Natural killer cell (primary cell): ENCODE measurements around the gene ANKRD13A. TPM values are rescaled to one million over a fixed set of nuclear protein-coding genes. Genes with fewer than 3 reads are reported as not detected.

Experiments
- ATAC-seq, 3 donors: fragments of 150-1000 bp in 2 of 3; fragments of 200-7000 bp in 1 of 3; cut with Tn5 transposase; 1 replicate in 1 of 3; 2 replicates in 2 of 3; pipeline ENCODE4 v1.10.0; 2021; ENCODE audit warnings: mild to moderate bottlenecking in 2 of 3, moderate library complexity in 2 of 3
- DNase-seq, 2 donors: peaks; one replicate each; pipeline versions ENCODE4 v3.0.0 to v3.0.0-alpha.2; 2013 to 2021; ENCODE audit warnings: mixed read lengths in 1 of 2
- H3K27ac ChIP-seq: one replicate; pipeline ENCODE4 v1.5.1; 2013; ENCODE audit warnings: mild to moderate bottlenecking, low read length
- H3K27me3 ChIP-seq: one replicate; pipeline ENCODE4 v1.6.1; 2013; ENCODE audit warnings: low read length; ENCODE audit not compliant: control insufficient read depth, insufficient read depth
- H3K36me3 ChIP-seq: one replicate; pipeline ENCODE4 v1.6.1; 2013; ENCODE audit warnings: low read length; ENCODE audit not compliant: control insufficient read depth, insufficient read depth
- H3K4me1 ChIP-seq: one replicate; pipeline ENCODE4 v1.6.1; 2013; ENCODE audit warnings: low read length; ENCODE audit not compliant: control insufficient read depth, insufficient read depth
- H3K4me3 ChIP-seq: one replicate; pipeline ENCODE4 v1.5.1; 2013; ENCODE audit warnings: low read length
- H3K9me3 ChIP-seq: one replicate; pipeline ENCODE4 v1.6.1; 2013; ENCODE audit warnings: low read length; ENCODE audit not compliant: control insufficient read depth, insufficient read depth
- H3K27ac Mint-ChIP-seq, 2 donors: one replicate each; pipeline ENCODE4 v1.8.0; 2022; ENCODE audit warnings: mild to moderate bottlenecking in 2 of 2, mixed read lengths in 2 of 2, moderate library complexity in 1 of 2
- H3K27me3 Mint-ChIP-seq, 2 donors: one replicate each; pipeline ENCODE4 v1.8.0; 2022; ENCODE audit warnings: low read depth in 2 of 2, mixed read lengths in 2 of 2
- H3K36me3 Mint-ChIP-seq: one replicate; pipeline ENCODE4 v1.8.0; 2022; ENCODE audit warnings: mixed read lengths
- H3K4me1 Mint-ChIP-seq, 2 donors: one replicate each; pipeline ENCODE4 v1.8.0; 2022; ENCODE audit warnings: mixed read lengths in 2 of 2
- H3K4me3 Mint-ChIP-seq: one replicate; pipeline ENCODE4 v1.8.0; 2022; ENCODE audit warnings: mild to moderate bottlenecking, moderate library complexity, mixed read lengths
- H3K9me3 Mint-ChIP-seq, 2 donors: one replicate each; pipeline ENCODE4 v1.8.0; 2022; ENCODE audit warnings: mixed read lengths in 2 of 2
- CTCF ChIP-seq: fragments of 200-600 bp; IDR thresholded peaks from one replicate; pipeline ENCODE4 v1.8.0; 2022; ENCODE audit warnings: antibody characterized with exemption
- WGBS: methylation state at CpG from one replicate; pipeline ENCODE4 v1.1.7; 2013; ENCODE audit warnings: missing lambda C conversion rate; ENCODE audit not compliant: insufficient coverage; 5-methylcytosine and 5-hydroxymethylcytosine counted together
- intact Hi-C: fragments of 100-400 bp; cut with micrococcal nuclease; formaldehyde crosslinking; loops from one replicate; pipeline ENCODE4 v1.14.2; 2022
- total RNA-seq, 4 donors: library from RNA; stranded (reverse); fragments of 120-200 nt in 1 of 4; gene quantifications; one replicate each; pipeline versions ENCODE4 v1.2.3 to v1.2.4, GENCODE V29; 2013 to 2022

Gene ANKRD13A
- total RNA-seq, 3 donors from 2014 or later (not counting 1 experiment from before 2014, with no cell fraction given), result 74.9 to 93.6 (median 90.7) TPM

DNA sequence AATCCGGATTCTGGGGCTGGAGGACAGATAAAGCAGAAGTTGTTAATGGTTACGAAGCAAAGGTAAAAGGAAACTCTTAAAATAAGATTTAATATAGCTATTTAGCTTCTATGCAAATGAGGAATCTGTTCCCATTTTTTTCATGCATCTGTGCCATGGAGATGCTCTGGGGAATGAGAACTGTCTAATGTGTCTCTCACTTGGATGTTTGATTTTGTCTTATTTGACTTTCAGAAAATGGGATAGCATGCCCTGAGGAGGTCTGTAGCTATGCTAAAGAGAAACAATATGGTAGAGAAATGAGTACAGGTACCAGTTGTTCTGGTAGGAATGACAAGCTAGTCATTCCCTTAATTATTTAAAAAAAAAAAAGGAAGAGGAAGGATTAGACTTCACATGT, 24.8 kb downstream of the ANKRD13A start:
- no peaks in the 10 kb centered on the region for H3K27me3 ChIP-seq
- H3K4me3 ChIP-seq, result no peak overlapping the region
- TF ChIP-seq CTCF, result no peak
- Mint-ChIP-seq H3K4me1 (no peaks in the 10 kb centered on the region), H3K36me3 (peaks cover 18% of the 10 kb centered on the region), H3K27me3 (no peaks in the 10 kb centered on the region), H3K9me3 (no peaks in the 10 kb centered on the region), H3K27ac (no peak overlapping the region), H3K4me3 (no peak overlapping the region)
- 72% methylated on average over 2 of the region's 2 CpGs for WGBS
- DNase-seq, result no peak
- intact Hi-C loops, result no loop called here
- no peak overlapping the region for H3K27ac ChIP-seq
- ATAC-seq, result no peak
- H3K36me3 ChIP-seq, result peaks cover 82% of the 10 kb centered on the region
- H3K4me1 ChIP-seq, result no peaks in the 10 kb centered on the region
- no peaks in the 10 kb centered on the region for H3K9me3 ChIP-seq

DNA sequence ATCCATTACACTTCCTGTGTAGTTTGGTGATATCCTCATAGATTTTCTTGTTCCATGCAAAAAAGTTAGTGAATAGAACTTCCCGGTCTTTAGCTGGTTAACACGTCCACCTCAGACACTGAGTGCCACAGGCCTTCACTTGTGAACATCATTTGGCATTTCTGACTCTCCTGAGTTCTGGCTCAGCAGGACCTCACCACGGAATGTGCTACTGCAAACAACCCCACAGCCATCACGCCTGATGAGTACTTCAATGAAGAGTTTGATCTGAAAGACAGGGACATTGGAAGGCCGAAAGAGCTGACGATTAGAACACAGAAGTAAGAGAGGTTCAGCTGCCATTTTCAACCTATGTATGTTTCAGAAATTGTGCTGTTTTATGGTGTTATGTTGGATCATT, 29.1 kb downstream of the ANKRD13A start:
- ATAC-seq (no peak), DNase-seq (no peak)
- peaks cover 71% of the 10 kb centered on the region for H3K36me3 ChIP-seq
- no peak overlapping the region for H3K4me3 ChIP-seq
- no peak for TF ChIP-seq CTCF
- Mint-ChIP-seq H3K9me3 (no peaks in the 10 kb centered on the region), H3K4me1 (no peaks in the 10 kb centered on the region), H3K27me3 (no peaks in the 10 kb centered on the region), H3K4me3 (no peak overlapping the region), H3K36me3 (peaks cover 10% of the 10 kb centered on the region), H3K27ac (no peak overlapping the region)
- H3K9me3 ChIP-seq, result no peaks in the 10 kb centered on the region
- H3K27ac ChIP-seq, result no peak overlapping the region
- no peaks in the 10 kb centered on the region for H3K4me1 ChIP-seq
- no peaks in the 10 kb centered on the region for H3K27me3 ChIP-seq
- 94% methylated on average over 6 of the region's 6 CpGs for WGBS
- intact Hi-C loops, result no loop called here

- ATAC-seq (no peak), DNase-seq (no peak)
- Mint-ChIP-seq H3K4me3 (no peak overlapping the region), H3K27me3 (no peaks in the 10 kb centered on the region), H3K4me1 (no peaks in the 10 kb centered on the region), H3K9me3 (no peaks in the 10 kb centered on the region), H3K36me3 (peaks cover 10% of the 10 kb centered on the region), H3K27ac (no peak overlapping the region)
- TF ChIP-seq CTCF, result no peak
- no peaks in the 10 kb centered on the region for H3K27me3 ChIP-seq
- no peaks in the 10 kb centered on the region for H3K4me1 ChIP-seq
- WGBS, result 91% methylated on average over 2 of the region's 2 CpGs
- H3K9me3 ChIP-seq, result no peaks in the 10 kb centered on the region
- H3K36me3 ChIP-seq, result peaks cover 72% of the 10 kb centered on the region
- intact Hi-C loops, result no loop called here
- no peak overlapping the region for H3K27ac ChIP-seq
- H3K4me3 ChIP-seq, result no peak overlapping the region
Measured at GRCh38 chr12:110029290-110029815, 30.1 kb downstream of the ANKRD13A start.

- Histone ChIP-seq H3K36me3 (peaks cover 71% of the 10 kb centered on the region), H3K4me1 (no peaks in the 10 kb centered on the region), H3K4me3 (no peak overlapping the region), H3K9me3 (no peaks in the 10 kb centered on the region), H3K27ac (no peak overlapping the region), H3K27me3 (no peaks in the 10 kb centered on the region)
- no peak for TF ChIP-seq CTCF
- Mint-ChIP-seq H3K36me3 (no peaks in the 10 kb centered on the region), H3K4me3 (no peak overlapping the region), H3K9me3 (no peaks in the 10 kb centered on the region), H3K27ac (no peak overlapping the region), H3K4me1 (peaks cover 3 to 9% of the 10 kb centered on the region in 2 donors), H3K27me3 (no peaks in the 10 kb centered on the region)
- 93% methylated on average over 3 of the region's 3 CpGs for WGBS
- DNase-seq (no peak), ATAC-seq (no peak)
- intact Hi-C loops, result no loop called here
Measured at GRCh38 chr12:110033888-110034287, 34.7 kb downstream of the ANKRD13A start.
